ENCODE data around the gene ZDHHC17.

Gene ZDHHC17

GRCh38 chr12:76883151-76883550, 119.2 kb downstream of the ZDHHC17 start:
- H3K36me3 ChIP-seq (ENCODE audit: insufficient read depth, low read length): no peaks in the 10 kb centered on the region
- no peaks in the 10 kb centered on the region for H3K9me3 ChIP-seq (ENCODE audit: control insufficient read depth, insufficient read depth, low read length)
- no peaks in the 10 kb centered on the region; the same call in 1 of the 2 replicates for H3K4me1 ChIP-seq (ENCODE audit: insufficient read depth, low read length)
- no peak overlapping the region for H3K9ac ChIP-seq (ENCODE audit: low read depth, low read length)

DNA sequence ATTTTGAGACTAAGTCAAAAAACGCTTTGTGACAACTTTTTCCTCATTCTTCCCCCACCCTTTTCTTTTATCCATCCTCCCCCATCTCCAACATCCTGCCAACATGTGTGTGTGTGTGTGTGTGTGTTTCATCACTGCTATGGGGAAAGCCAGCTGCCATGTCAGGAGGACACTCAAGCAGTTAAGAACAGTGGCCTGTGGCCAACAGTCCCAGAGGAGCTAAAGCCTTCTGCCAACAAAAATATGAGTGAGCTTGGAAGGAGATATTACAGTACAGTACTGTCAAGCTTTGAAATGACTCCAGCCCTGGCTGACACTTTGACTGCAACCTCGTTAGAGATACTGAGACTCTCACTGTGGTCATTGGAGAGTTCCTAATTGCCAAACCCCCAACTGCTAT, 119.9 kb downstream of the ZDHHC17 start:
- Histone ChIP-seq H3K36me3 (ENCODE audit: insufficient read depth, low read length) (no peaks in the 10 kb centered on the region), H3K9ac (ENCODE audit: low read depth, low read length) (no peak overlapping the region), H3K9me3 (ENCODE audit: control insufficient read depth, insufficient read depth, low read length) (no peaks in the 10 kb centered on the region), H3K4me1 (ENCODE audit: insufficient read depth, low read length) (no peaks in the 10 kb centered on the region; the same call in 1 of the 2 replicates)

DNA sequence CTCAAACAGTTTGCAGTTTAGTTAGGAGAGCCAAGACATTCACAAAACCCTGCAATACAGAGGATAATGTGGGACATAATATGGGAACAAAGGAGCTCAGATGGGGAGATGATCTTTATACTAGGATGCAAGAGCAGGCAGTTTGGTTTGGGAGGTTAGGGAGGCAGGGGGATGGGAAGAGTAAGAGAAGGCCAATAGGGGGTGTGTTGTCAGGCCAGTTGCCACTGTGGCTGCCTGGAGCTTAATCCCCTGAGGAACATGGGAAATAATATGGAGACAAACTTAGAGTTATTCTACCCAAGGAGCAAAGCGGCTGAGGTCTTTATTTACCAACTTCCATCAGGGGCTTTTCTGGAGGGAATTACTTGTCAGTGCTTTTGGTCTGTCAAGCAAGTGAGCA, 124.9 kb downstream of the ZDHHC17 start:
- peaks cover 9% of the 10 kb centered on the region for H3K4me1 ChIP-seq (ENCODE audit: insufficient read depth, low read length)
- H3K36me3 ChIP-seq (ENCODE audit: insufficient read depth, low read length): no peaks in the 10 kb centered on the region
- no peak overlapping the region for H3K9ac ChIP-seq (ENCODE audit: low read depth, low read length)
- peaks cover 1% of the 10 kb centered on the region; the same call in 1 of the 2 replicates for H3K9me3 ChIP-seq (ENCODE audit: control insufficient read depth, insufficient read depth, low read length)

- Histone ChIP-seq H3K9ac (ENCODE audit: low read depth, low read length) (no peak overlapping the region), H3K4me1 (ENCODE audit: insufficient read depth, low read length) (peaks cover 9% of the 10 kb centered on the region), H3K9me3 (ENCODE audit: control insufficient read depth, insufficient read depth, low read length) (peaks cover 3% of the 10 kb centered on the region; the same call in 1 of the 2 replicates), H3K36me3 (ENCODE audit: insufficient read depth, low read length) (no peaks in the 10 kb centered on the region)
These were observed 126.5 kb downstream of the ZDHHC17 start for GRCh38 chr12:76890151-76891143.

DNA sequence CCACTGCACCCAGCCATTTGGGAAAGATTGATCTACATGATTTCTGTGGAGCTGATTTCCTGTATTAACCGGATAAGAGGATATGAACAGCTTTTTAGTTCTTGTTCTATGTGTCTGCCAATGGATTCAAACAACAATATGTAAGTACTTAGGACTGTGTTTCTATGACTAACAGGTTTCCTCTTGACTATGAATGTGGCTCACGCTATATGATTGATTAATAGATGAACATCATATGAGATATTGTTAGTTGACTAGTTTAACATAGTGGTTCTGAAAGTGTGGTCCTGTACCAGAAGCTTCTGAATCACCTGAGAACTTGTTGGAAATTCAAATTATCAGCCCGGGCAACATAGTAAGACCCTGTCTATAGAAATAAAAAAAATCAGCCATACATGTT, 127.7 kb downstream of the ZDHHC17 start:
- Histone ChIP-seq H3K4me1 (ENCODE audit: insufficient read depth, low read length) (peaks cover 9% of the 10 kb centered on the region), H3K9ac (ENCODE audit: low read depth, low read length) (no peak overlapping the region), H3K9me3 (ENCODE audit: control insufficient read depth, insufficient read depth, low read length) (peaks cover 3% of the 10 kb centered on the region; the same call in 1 of the 2 replicates), H3K36me3 (ENCODE audit: insufficient read depth, low read length) (no peaks in the 10 kb centered on the region)

- Histone ChIP-seq H3K4me1 (ENCODE audit: insufficient read depth, low read length) (0 out of 2 replicates have a peak, but pooled peaks cover 3% of the 10 kb centered on the region), H3K9ac (ENCODE audit: low read depth, low read length) (no peak overlapping the region), H3K9me3 (ENCODE audit: control insufficient read depth, insufficient read depth, low read length) (peaks cover 3% of the 10 kb centered on the region; the same call in 1 of the 2 replicates), H3K36me3 (ENCODE audit: insufficient read depth, low read length) (no peaks in the 10 kb centered on the region)
These were observed 131.9 kb downstream of the ZDHHC17 start for GRCh38 chr12:76895796-76896195.

DNA sequence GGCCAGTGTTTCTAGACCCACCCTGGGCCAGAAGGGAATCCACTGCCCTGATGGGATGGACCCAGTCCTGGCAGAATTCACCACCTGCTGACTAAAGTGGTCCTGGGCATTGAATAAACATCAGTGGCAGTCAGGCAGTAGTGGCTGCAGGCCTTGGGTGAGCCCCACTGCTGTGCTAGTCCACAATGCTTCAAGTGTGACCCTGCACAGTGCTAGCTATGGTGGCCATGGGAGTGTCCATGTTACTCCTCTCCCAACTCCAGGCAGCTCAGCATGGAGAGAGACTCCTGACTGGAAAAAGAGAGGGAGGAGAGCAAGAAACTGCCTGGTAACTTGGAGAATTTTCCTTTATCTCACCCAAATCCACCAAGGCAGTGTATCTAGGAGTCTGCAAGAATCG, 132.4 kb downstream of the ZDHHC17 start:
- Histone ChIP-seq H3K9me3 (ENCODE audit: control insufficient read depth, insufficient read depth, low read length) (peaks cover 3% of the 10 kb centered on the region; the same call in 1 of the 2 replicates), H3K4me1 (ENCODE audit: insufficient read depth, low read length) (no peaks in the 10 kb centered on the region), H3K36me3 (ENCODE audit: insufficient read depth, low read length) (no peaks in the 10 kb centered on the region), H3K9ac (ENCODE audit: low read depth, low read length) (no peak overlapping the region)

- Histone ChIP-seq H3K9ac (ENCODE audit: low read depth, low read length) (no peak overlapping the region), H3K4me1 (ENCODE audit: insufficient read depth, low read length) (no peaks in the 10 kb centered on the region), H3K36me3 (ENCODE audit: insufficient read depth, low read length) (no peaks in the 10 kb centered on the region), H3K9me3 (ENCODE audit: control insufficient read depth, insufficient read depth, low read length) (peaks cover 3% of the 10 kb centered on the region; the same call in 1 of the 2 replicates)
These were observed 134.5 kb downstream of the ZDHHC17 start for GRCh38 chr12:76898442-76898841.

DNA sequence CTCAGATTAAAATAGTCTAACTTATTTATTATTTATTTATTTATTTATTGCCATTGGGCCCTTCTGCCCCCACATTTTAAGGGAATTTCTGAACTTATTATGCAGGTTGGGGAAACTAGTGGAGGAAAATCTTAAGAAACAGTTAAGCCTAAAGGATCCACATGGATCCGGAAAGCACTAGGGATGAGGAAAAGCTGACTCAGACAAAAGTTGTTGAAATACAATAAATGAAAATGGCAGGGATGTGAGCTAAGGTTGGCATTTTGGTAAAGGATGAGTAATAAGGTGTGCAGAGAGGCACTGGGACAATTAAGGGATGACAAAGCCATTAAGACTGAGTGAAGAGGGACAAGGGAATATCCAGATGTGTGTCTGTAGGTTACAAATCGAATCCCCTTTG, 135.6 kb downstream of the ZDHHC17 start:
- no peak overlapping the region for H3K9ac ChIP-seq (ENCODE audit: low read depth, low read length)
- no peaks in the 10 kb centered on the region for H3K9me3 ChIP-seq (ENCODE audit: control insufficient read depth, insufficient read depth, low read length)
- no peaks in the 10 kb centered on the region for H3K36me3 ChIP-seq (ENCODE audit: insufficient read depth, low read length)
- no peaks in the 10 kb centered on the region for H3K4me1 ChIP-seq (ENCODE audit: insufficient read depth, low read length)

- Histone ChIP-seq H3K4me1 (ENCODE audit: insufficient read depth, low read length) (no peaks in the 10 kb centered on the region; the same call in 1 of the 2 replicates), H3K9ac (ENCODE audit: low read depth, low read length) (no peak overlapping the region), H3K9me3 (ENCODE audit: control insufficient read depth, insufficient read depth, low read length) (no peaks in the 10 kb centered on the region), H3K36me3 (ENCODE audit: insufficient read depth, low read length) (no peaks in the 10 kb centered on the region)
These were observed 137.9 kb downstream of the ZDHHC17 start for GRCh38 chr12:76901628-76902380.

All from ES-I3 (cell line).